KBM-7 (cell line): ENCODE results near the gene PANK1.

Experiments
- DNase-seq: peaks from one replicate; pipeline ENCODE4 v3.0.0-alpha.2; 2015
- in situ Hi-C: fragments of 300-500 bp; cut with MboI; formaldehyde crosslinking; loops from 2 replicates; pipeline ENCODE4 v1.14.3; 2020; ENCODE audit warnings: low sequenced_read_pairs, low pct_unique_long_range_greater_than_20kb, mixed read lengths

PANK1 gene

DNA sequence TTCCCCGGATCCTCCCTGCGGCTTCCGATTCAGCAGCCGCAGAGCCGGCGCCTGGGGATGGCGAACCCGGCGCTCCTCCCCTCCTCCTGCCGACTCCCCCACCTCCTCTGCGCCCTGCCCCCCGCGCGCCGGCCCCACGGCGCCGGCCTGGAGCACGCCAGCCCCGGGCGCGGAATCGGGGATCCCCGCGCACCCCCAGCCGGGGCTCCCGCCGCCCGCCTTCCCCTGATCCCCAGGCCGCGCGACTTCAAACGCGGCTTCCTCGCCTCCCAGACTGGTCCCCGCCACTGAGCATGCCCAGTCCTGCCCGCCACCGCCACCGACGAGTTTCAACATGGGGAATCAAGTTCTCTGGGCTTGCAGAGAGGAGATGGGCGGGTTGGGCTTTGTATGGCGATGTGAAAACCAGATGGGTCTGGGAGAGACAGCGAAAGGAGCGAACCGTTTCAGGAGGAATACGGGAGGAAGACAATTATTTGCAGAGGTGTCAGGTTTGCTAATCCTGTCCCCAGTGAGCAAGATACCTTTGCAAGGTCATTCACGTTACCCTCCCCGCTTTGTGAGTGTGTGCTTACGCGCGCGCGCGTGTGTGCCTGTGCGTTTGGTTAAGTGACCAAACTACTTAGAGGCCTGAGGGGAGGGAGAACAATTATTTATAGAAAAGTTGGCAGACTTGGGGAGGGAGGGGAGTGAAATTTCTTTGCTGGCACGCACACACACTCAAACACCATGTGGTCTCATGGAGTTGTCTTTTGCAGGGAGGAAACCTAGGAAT is at the start of gene PANK1:
TSS of gene PANK1 (minus strand) at position 276 of the 775 bp plus-strand sequence. CDS start 351 bp downstream, outside the sequence.
- in situ Hi-C loops = no loop called here
- peak; percentile 83 for DNase-seq

- DNase-seq = no peak
- in situ Hi-C loops = no loop called here
These were observed 48.1 kb upstream of the PANK1 start for GRCh38 chr10:89693176-89693575.

- no peak for DNase-seq
- in situ Hi-C loops = no loop called here
These were observed 47.4 kb upstream of the PANK1 start for GRCh38 chr10:89692416-89692815.

- in situ Hi-C loops = no loop called here
- no peak for DNase-seq
These were observed 45.0 kb upstream of the PANK1 start for GRCh38 chr10:89690027-89690426.

DNA sequence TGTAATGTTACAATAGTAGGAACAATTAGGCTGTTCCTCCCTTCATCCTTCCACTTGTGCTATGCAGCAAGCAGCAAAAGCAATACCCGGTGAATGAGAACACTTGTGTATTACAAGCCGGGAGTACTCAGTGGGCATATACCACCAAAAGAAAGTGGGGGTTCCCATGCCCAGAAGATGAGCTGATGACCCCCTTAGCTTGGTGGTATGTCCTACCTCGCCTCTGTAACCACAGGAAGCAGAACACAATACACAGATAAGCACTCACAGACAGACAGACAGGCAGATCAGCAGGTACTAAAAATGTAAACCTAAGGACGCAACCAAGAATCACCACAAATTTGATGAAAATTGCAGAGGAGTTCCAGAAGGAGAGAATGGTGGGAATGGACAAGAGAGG is 40.9 kb upstream of the PANK1 start:
- peak; percentile 40 for DNase-seq
- in situ Hi-C loops = no loop called here

GRCh38 chr10:89684604-89685003 is 39.6 kb upstream of the PANK1 start:
- in situ Hi-C loops = no loop called here
- no peak for DNase-seq

DNA sequence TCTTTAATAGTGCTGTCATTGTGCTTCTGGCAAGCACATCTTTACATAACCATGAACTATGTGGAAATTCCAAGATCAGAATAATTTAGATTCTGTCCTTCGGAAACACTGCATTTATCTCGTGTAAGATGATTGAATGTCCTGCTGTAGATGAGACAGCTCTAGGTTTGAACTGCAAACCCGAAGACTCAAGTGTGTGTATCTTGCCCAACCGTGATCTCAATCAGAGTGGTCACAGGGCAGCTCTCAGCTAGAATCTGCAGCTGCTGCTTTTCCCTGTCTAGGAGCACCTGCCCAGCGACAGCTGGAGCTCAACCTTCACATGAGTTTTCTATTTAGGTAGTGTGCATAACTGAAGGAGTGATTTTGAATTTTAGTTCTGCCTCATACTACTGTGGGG is 38.8 kb upstream of the PANK1 start:
- in situ Hi-C loops = no loop called here
- no peak for DNase-seq

- no peak for DNase-seq
- in situ Hi-C loops = no loop called here
These were observed 34.9 kb upstream of the PANK1 start for GRCh38 chr10:89679986-89680385.

- in situ Hi-C loops = no loop called here
These were observed 32.3 kb upstream of the PANK1 start for GRCh38 chr10:89677341-89677740.

DNA sequence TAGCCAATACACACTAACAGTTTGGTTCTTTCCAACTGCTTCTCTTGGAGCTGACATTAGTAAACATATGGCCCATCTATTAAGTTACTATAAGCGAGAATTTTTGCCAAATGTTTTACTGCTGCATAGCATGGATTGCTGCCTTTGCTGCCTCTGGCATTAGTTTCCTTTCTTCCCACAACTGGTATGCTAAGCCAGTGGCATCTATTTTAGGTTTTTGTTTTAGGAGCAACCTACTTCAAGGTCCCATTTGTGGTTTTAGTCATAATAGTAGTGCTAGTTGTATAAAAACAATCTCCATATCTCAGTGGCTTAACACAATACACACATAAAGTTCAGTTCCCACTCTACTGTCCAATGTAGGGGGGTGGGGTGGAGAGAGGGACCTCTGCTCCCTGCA is 25.9 kb upstream of the PANK1 start:
- DNase-seq = no peak

More at GRCh38 chr10:89677341-89677740, 32.3 kb upstream of the PANK1 start:
- DNase-seq = no peak

GRCh38 chr10:89669985-89670384 is 24.9 kb upstream of the PANK1 start:
- in situ Hi-C loops = no loop called here
- DNase-seq = no peak

More for the DNA sequence above, 25.9 kb upstream of the PANK1 start:
- in situ Hi-C loops = no loop called here

GRCh38 chr10:89668386-89669071 is 23.5 kb upstream of the PANK1 start:
- DNase-seq = no peak
- in situ Hi-C loops = no loop called here

DNA sequence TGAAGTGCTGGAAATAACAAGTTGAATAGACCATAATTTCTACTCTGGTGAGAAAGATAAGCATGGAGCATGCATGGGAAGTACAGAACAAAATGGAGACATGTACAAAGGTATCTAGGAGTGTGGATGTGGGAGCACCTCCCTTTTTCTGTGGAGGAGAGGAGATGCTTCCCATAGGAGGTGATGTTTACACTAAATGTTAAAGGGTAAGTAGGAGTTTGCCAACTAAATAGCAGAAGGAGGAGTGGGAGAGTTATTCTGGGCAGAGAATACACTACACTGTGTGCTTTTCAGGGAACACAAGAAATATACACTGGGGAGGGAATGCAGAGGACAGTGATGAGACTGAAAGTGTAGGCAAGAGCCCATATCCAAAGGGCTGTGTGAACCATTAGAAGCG is 21.1 kb upstream of the PANK1 start:
- in situ Hi-C loops = no loop called here

GRCh38 chr10:89665302-89665701 is 20.3 kb upstream of the PANK1 start:
- DNase-seq = no peak
- in situ Hi-C loops = no loop called here

More for the DNA sequence above, 21.1 kb upstream of the PANK1 start:
- DNase-seq = no peak

DNA sequence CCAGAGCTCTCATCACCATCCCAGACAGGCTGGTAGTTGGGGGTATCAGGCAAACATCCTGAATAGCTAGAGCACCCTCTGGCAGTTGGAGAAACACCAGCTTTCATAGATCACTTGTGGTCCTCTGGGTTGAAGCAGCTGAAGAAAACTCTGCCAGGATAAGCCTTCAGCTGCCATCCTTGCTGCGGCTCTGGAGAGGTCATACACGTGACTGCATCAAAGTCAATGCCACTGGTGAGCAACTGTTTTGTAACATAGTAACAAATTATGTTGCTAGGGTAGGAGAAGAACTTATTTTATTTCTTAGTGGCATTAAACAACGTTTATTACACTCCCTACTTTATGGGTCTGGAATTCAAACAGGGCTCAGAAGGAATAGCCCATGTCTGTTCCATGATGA is 19.2 kb upstream of the PANK1 start:
- DNase-seq = no peak

DNA sequence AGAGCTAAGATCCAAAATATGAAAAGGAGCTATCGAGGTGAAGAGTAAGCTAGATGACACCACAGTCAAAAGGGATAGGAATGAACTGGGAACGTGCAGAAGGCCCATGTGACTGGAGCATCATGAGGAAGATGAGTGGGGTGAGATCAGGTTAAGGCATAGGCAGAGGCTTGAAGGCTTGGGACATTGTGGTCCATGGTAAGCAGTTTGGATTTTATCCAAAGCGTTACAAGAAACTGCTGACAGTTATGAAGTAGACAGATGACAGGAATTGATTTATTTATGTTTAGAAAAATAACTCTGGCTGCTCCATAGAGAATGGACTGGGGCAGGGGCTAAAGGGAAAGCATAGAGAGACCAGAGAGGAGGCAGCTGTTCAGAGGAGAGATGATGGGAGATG is 18.1 kb upstream of the PANK1 start:
- no peak for DNase-seq
- in situ Hi-C loops = no loop called here

More for the DNA sequence above, 19.2 kb upstream of the PANK1 start:
- in situ Hi-C loops = no loop called here

GRCh38 chr10:89662596-89662995 is 17.6 kb upstream of the PANK1 start:
- in situ Hi-C loops = no loop called here
- no peak for DNase-seq

DNA sequence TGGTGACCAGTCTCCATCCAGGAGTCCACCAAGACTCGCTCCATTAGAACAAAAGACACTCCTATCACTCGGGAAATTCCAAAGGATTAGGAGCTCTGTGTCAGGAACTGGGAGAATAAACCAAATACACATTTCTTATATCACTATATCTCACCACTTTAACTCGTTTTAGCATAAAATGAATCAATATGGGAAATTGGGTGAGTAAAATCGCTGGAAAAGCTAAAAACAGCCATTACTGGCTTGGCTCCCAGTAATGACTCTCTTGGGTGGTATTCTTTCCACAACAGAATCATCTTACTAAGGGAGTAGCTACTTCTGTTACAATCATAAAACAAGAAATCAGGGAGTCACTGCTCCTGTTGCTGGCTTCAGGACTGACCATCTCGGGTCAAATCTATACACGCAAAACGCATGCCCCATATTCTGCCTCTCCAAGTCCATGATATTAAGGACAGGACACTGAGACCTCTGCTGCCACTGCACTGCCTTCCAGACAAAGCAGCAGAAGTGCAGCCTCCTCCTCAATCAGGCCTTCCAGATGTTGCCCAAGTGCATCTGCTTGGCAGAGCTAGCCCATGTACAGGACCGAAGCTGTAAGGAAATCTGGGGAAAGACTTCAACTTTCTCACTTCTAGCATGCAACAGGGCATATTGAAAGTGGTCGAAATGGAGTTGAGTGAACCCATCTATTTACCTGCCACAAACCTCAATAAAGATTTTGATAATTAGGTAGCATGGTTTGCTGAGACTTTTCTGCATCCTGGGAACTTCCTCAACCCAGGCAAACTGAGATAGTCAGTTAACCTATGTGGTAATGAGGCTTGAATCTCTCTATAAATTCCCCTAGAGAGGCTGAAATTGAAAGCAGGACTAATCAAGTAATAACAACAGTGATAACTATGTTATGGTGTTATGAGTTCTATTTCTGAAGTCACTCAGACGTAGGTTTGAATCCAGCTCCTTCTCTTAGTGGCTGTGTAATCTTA is 14.4 kb upstream of the PANK1 start:
- no peak for DNase-seq
- in situ Hi-C loops = no loop called here

- in situ Hi-C loops = no loop called here
- no peak for DNase-seq
These were observed 12.3 kb upstream of the PANK1 start for GRCh38 chr10:89657302-89657701.
